ENCODE results near the gene CD99L2. TPM values are rescaled to one million over a fixed set of nuclear protein-coding genes. Genes with fewer than 3 reads are reported as not detected.

The CD99L2 gene
- total RNA-seq, 1 donor from 2014 or later: 68.3 TPM

Other genes starting within 250 kb of the CD99L2 start
- 18.6 TPM for gene MTMR1, start 205.3 kb downstream of the CD99L2 start, total RNA-seq
- 15.3 TPM for gene HMGB3, start 84.7 kb upstream of the CD99L2 start, total RNA-seq